GM21381 (cell line): ENCODE data around the gene NDUFS1.
"Not testable (repeated sequence)": the region's sequence is repeated elsewhere in the genome, so short reads cannot be mapped to it uniquely, and the experiment has no call there.

Source experiments
- ATAC-seq: cut with Tn5 transposase; IDR thresholded peaks from one replicate; pipeline ENCODE4 v1.9.1; 2021; ENCODE audit warnings: mild to moderate bottlenecking, moderate library complexity; ENCODE audit not compliant: unreplicated experiment

The NDUFS1 gene

GRCh38 chr2:206159346-206160124 is at the start of gene NDUFS1, which contains the start of gene EEF1B2:
Gene NDUFS1 (minus strand): TSS chr2:206159444. CDS start chr2:206153678, 5,766 bp downstream.
Gene EEF1B2 (plus strand): TSS chr2:206159895. CDS start chr2:206159980, 85 bp downstream.
- ATAC-seq = peak; percentile 87

GRCh38 chr2:206208900-206209299 is 49.7 kb upstream of the NDUFS1 start:
- no peak for ATAC-seq

- ATAC-seq = not testable (repeated sequence)
Measured at GRCh38 chr2:206207316-206207715, 48.1 kb upstream of the NDUFS1 start.

- ATAC-seq = no peak
Measured at GRCh38 chr2:206204710-206205109, 45.5 kb upstream of the NDUFS1 start.

GRCh38 chr2:206203331-206203730 is 44.1 kb upstream of the NDUFS1 start:
- ATAC-seq = no peak

GRCh38 chr2:206202446-206202845 is 43.2 kb upstream of the NDUFS1 start:
- no peak for ATAC-seq

- no peak for ATAC-seq
Measured at GRCh38 chr2:206201075-206201848, 42.0 kb upstream of the NDUFS1 start.

GRCh38 chr2:206198677-206199076 is 39.4 kb upstream of the NDUFS1 start:
- ATAC-seq = no peak

- ATAC-seq = no peak
Measured at GRCh38 chr2:206193671-206194357, 34.6 kb upstream of the NDUFS1 start.

GRCh38 chr2:206192157-206192556 is 32.9 kb upstream of the NDUFS1 start:
- no peak for ATAC-seq

GRCh38 chr2:206190689-206191088 is 31.4 kb upstream of the NDUFS1 start:
- ATAC-seq = no peak

GRCh38 chr2:206190111-206190510 is 30.9 kb upstream of the NDUFS1 start:
- ATAC-seq = no peak

- no peak for ATAC-seq
Measured at GRCh38 chr2:206189691-206190090, 30.4 kb upstream of the NDUFS1 start.

GRCh38 chr2:206181526-206181925 is 22.3 kb upstream of the NDUFS1 start:
- ATAC-seq = not testable (repeated sequence)

GRCh38 chr2:206176901-206177300 is 17.7 kb upstream of the NDUFS1 start:
- no peak for ATAC-seq

GRCh38 chr2:206176121-206176520 is 16.9 kb upstream of the NDUFS1 start:
- ATAC-seq = no peak

GRCh38 chr2:206173147-206173546 is 13.9 kb upstream of the NDUFS1 start:
- ATAC-seq = no peak

- ATAC-seq = not testable (repeated sequence)
Measured at GRCh38 chr2:206171624-206172397, 12.6 kb upstream of the NDUFS1 start.

- ATAC-seq = not testable (repeated sequence)
Measured at GRCh38 chr2:206168230-206168629, 9.0 kb upstream of the NDUFS1 start.

GRCh38 chr2:206164261-206164862 is 5.1 kb upstream of the NDUFS1 start:
- no peak for ATAC-seq
